GM23338 (cell line): ENCODE data around the gene IDH2. TPM values are rescaled to one million over a fixed set of nuclear protein-coding genes. Genes with fewer than 3 reads are reported as not detected.
A peak's percentile ranks its signal among the peaks of the same experiment; 100 is the strongest.

Experiments
- ATAC-seq: fragments of 200-7000 bp; cut with Tn5 transposase; 3 replicates; pipeline ENCODE4 v1.9.1; 2020
- DNase-seq: peaks from one replicate; pipeline ENCODE4 v3.0.0-alpha.2; 2015; ENCODE audit warnings: low spot score
- H2AFZ ChIP-seq: fragments of 200-600 bp; sonication (generic); 2 replicates; pipeline ENCODE4 v1.8.0; 2016; ENCODE audit warnings: antibody characterized with exemption, mild to moderate bottlenecking, moderate library complexity
- H3F3A ChIP-seq: fragments of 200-600 bp; sonication (generic); replicated peaks from 2 replicates; pipeline ENCODE4 v1.8.0; 2017; ENCODE audit warnings: antibody characterized with exemption, mixed run types, low read depth
- H3K27ac ChIP-seq: fragments of 200-600 bp; sonication (generic); 2 replicates; pipeline ENCODE4 v1.6.1; 2016; ENCODE audit warnings: low read depth
- H3K27me3 ChIP-seq: fragments of 200-600 bp; sonication (generic); 2 replicates; pipeline ENCODE4 v1.8.0; 2016; ENCODE audit warnings: mild to moderate bottlenecking, mixed run types, moderate library complexity; ENCODE audit not compliant: insufficient read depth
- H3K36me3 ChIP-seq: fragments of 200-600 bp; sonication (generic); 2 replicates; pipeline ENCODE4 v1.8.0; 2016; ENCODE audit warnings: mild to moderate bottlenecking; ENCODE audit not compliant: insufficient read depth
- H3K4me1 ChIP-seq: fragments of 200-600 bp; sonication (generic); 2 replicates; pipeline ENCODE4 v1.8.0; 2016; ENCODE audit warnings: mild to moderate bottlenecking, moderate library complexity; ENCODE audit not compliant: insufficient read depth
- H3K4me2 ChIP-seq: fragments of 200-600 bp; sonication (generic); 2 replicates; pipeline ENCODE4 v1.7.1; 2017; ENCODE audit warnings: mixed run types
- H3K4me3 ChIP-seq: fragments of 200-600 bp; sonication (generic); 2 replicates; pipeline ENCODE4 v1.6.1; 2016; ENCODE audit warnings: mixed run types
- H3K79me2 ChIP-seq: fragments of 200-600 bp; sonication (generic); replicated peaks from 2 replicates; pipeline ENCODE4 v1.8.0; 2017; ENCODE audit warnings: mild to moderate bottlenecking; ENCODE audit not compliant: insufficient read depth
- H3K9me2 ChIP-seq: fragments of 200-600 bp; sonication (generic); 2 replicates; pipeline ENCODE4 v1.8.0; 2017; ENCODE audit not compliant: insufficient read depth
- H4K20me1 ChIP-seq: fragments of 200-600 bp; sonication (generic); replicated peaks from 2 replicates; pipeline ENCODE4 v1.8.0; 2017; ENCODE audit warnings: mild to moderate bottlenecking; ENCODE audit not compliant: insufficient read depth
- H3K27ac Mint-ChIP-seq: 2 replicates; pipeline ENCODE4 v1.8.0; 2020; ENCODE audit warnings: inconsistent platforms, mild to moderate bottlenecking, moderate library complexity, mixed read lengths
- H3K27me3 Mint-ChIP-seq: 3 replicates; pipeline ENCODE4 v1.8.0; 2022; ENCODE audit warnings: low read depth, mild to moderate bottlenecking, moderate library complexity, mixed read lengths, inconsistent platforms; ENCODE audit not compliant: insufficient read depth, poor library complexity
- H3K36me3 Mint-ChIP-seq: 3 replicates; pipeline ENCODE4 v1.8.0; 2021; ENCODE audit warnings: low read depth, mild to moderate bottlenecking, inconsistent platforms, moderate library complexity, mixed read lengths
- H3K4me1 Mint-ChIP-seq: 3 replicates; pipeline ENCODE4 v1.8.0; 2020; ENCODE audit warnings: mild to moderate bottlenecking, inconsistent platforms, mixed read lengths
- H3K4me3 Mint-ChIP-seq: 3 replicates; pipeline ENCODE4 v1.8.0; 2021; ENCODE audit warnings: moderate library complexity, mild to moderate bottlenecking, inconsistent platforms, mixed read lengths
- H3K9me3 Mint-ChIP-seq: 3 replicates; pipeline ENCODE4 v1.8.0; 2020; ENCODE audit warnings: moderate library complexity, mild to moderate bottlenecking, inconsistent platforms, mixed read lengths
- CREB1 ChIP-seq: fragments of 250-450 bp; sonication (Bioruptor Pico); IDR thresholded peaks from 2 replicates; pipeline ENCODE4 v1.5.0; 2020; ENCODE audit warnings: low read depth, mild to moderate bottlenecking, moderate library complexity
- CTCF ChIP-seq, 2 experiments: fragments of 200-600 bp in 1 of 2; sonication (generic) in 1 of 2; conservative IDR thresholded peaks; 2 replicates each; pipeline versions ENCODE4 v1.5.1 to v1.6.1; 2016 to 2017; ENCODE audit warnings: antibody characterized with exemption in 2 of 2, low read depth in 2 of 2, mild to moderate bottlenecking in 2 of 2, moderate library complexity in 1 of 2
- ETS1 ChIP-seq: IDR thresholded peaks from 2 replicates; pipeline ENCODE4 v1.6.1; 2016; ENCODE audit warnings: antibody characterized with exemption
- EZH2 ChIP-seq: fragments of 200-600 bp; sonication (generic); IDR thresholded peaks from one replicate; pipeline ENCODE4 v1.8.0; 2017; ENCODE audit warnings: antibody characterized with exemption, mild to moderate bottlenecking, low read depth; ENCODE audit not compliant: unreplicated experiment
- EZH2phosphoT487 ChIP-seq: fragments of 200-600 bp; sonication (generic); IDR thresholded peaks from one replicate; pipeline ENCODE4 v1.8.1; 2018; ENCODE audit warnings: antibody characterized with exemption; ENCODE audit not compliant: unreplicated experiment
- NANOG ChIP-seq: IDR thresholded peaks from 2 replicates; pipeline ENCODE4 v1.6.1; 2016; ENCODE audit warnings: antibody characterized with exemption, borderline replicate concordance
- POLR2AphosphoS5 ChIP-seq: IDR thresholded peaks from 2 replicates; pipeline ENCODE4 v1.6.1; 2016; ENCODE audit warnings: antibody characterized with exemption, low read depth
- REST ChIP-seq: IDR thresholded peaks from one replicate; pipeline ENCODE4 v1.6.1; 2018; ENCODE audit warnings: antibody characterized with exemption; ENCODE audit not compliant: unreplicated experiment
- STAT1 ChIP-seq: IDR thresholded peaks from one replicate; pipeline ENCODE4 v1.6.1; 2016; ENCODE audit warnings: antibody characterized with exemption; ENCODE audit not compliant: unreplicated experiment
- ZNF114 ChIP-seq: fragments of 250-450 bp; sonication (Bioruptor Pico); IDR thresholded peaks from 2 replicates; pipeline ENCODE4 v1.5.0; 2020; ENCODE audit warnings: mild to moderate bottlenecking, moderate library complexity
- ZNF462 ChIP-seq: fragments of 250-450 bp; sonication (Bioruptor Pico); IDR thresholded peaks from 2 replicates; pipeline ENCODE4 v1.5.0; 2020; ENCODE audit warnings: mild to moderate bottlenecking, moderate library complexity
- polyA plus RNA-seq: library from polyadenylated mRNA; unstranded; fragments of >200 nt; fragmentation: Nextera tagmentation; extraction: Ambion mirVana; gene quantifications from 2 replicates; pipeline ENCODE4 v1.2.1, GENCODE V29; 2016
- total RNA-seq: library from RNA; depleted of rRNA; stranded (reverse); fragments of >200 nt; shearing (Covaris generic); gene quantifications from 2 replicates; pipeline ENCODE4 v1.2.3, GENCODE V29; 2014

Gene IDH2
- total and polyA plus RNA-seq, 2 experiments from 2014 or later = 54.9 to 64.0 TPM

- no peak for TF ChIP-seq ZNF462 (CRISPR knock-in tag)
Observed at GRCh38 chr15:90063770-90064247, 38.5 kb downstream of the IDH2 start (continued).

- Mint-ChIP-seq H3K9me3 (no peaks in the 10 kb centered on the region), H3K27ac (peak overlapping the region; percentile 93), H3K4me1 (peaks cover 53% of the 10 kb centered on the region), H3K4me3 (peak overlapping the region; percentile 14; the same call in 1 of the 3 replicates), H3K36me3 (peaks cover 3% of the 10 kb centered on the region; the same call in 2 of the 3 replicates), H3K27me3 (peaks cover 23% of the 10 kb centered on the region)
- H3K27me3 ChIP-seq = no peaks in the 10 kb centered on the region
- ATAC-seq (peak; percentile 2), DNase-seq (no peak)
- H3K79me2 ChIP-seq = 0 out of 2 replicates have a peak, but pooled peaks cover 4% of the 10 kb centered on the region
- peaks cover 41% of the 10 kb centered on the region for H3K4me1 ChIP-seq
- no peak overlapping the region for H3K4me3 ChIP-seq
- no peaks in the 10 kb centered on the region for H3K9me2 ChIP-seq
- H3K27ac ChIP-seq = peak overlapping the region; percentile 80
- H4K20me1 ChIP-seq = no peaks in the 10 kb centered on the region; the same call in 1 of the 2 replicates
- H3K36me3 ChIP-seq = no peaks in the 10 kb centered on the region
- H3F3A ChIP-seq = peaks cover 9% of the 10 kb centered on the region; the same call in 1 of the 2 replicates
- no peak overlapping the region for H2AFZ ChIP-seq
- H3K4me2 ChIP-seq = peak overlapping the region; percentile 43
- TF ChIP-seq ETS1 = no peak
- TF ChIP-seq EZH2 = no peak
- TF ChIP-seq NANOG = no peak
- no peak for TF ChIP-seq CREB1 (CRISPR knock-in tag)
- no peak for TF ChIP-seq ZNF114 (CRISPR knock-in tag)
- no peak for TF ChIP-seq EZH2phosphoT487
- no peak for TF ChIP-seq REST
- TF ChIP-seq POLR2AphosphoS5 = no peak
- TF ChIP-seq CTCF (conservative IDR thresholded peaks at IDR 0.05; ENCODE audit: low read depth in 2 of 2) = no peak
- TF ChIP-seq STAT1 = no peak
Observed at GRCh38 chr15:90062973-90063769, 39.1 kb downstream of the IDH2 start.
